ENCODE measurements around the gene CD300A. TPM values are rescaled to one million over a fixed set of nuclear protein-coding genes. Genes with fewer than 3 reads are reported as not detected.

The CD300A gene
- total and polyA plus RNA-seq, 12 donors = 1.6 to 26.6 (median 12.8) TPM

DNA sequence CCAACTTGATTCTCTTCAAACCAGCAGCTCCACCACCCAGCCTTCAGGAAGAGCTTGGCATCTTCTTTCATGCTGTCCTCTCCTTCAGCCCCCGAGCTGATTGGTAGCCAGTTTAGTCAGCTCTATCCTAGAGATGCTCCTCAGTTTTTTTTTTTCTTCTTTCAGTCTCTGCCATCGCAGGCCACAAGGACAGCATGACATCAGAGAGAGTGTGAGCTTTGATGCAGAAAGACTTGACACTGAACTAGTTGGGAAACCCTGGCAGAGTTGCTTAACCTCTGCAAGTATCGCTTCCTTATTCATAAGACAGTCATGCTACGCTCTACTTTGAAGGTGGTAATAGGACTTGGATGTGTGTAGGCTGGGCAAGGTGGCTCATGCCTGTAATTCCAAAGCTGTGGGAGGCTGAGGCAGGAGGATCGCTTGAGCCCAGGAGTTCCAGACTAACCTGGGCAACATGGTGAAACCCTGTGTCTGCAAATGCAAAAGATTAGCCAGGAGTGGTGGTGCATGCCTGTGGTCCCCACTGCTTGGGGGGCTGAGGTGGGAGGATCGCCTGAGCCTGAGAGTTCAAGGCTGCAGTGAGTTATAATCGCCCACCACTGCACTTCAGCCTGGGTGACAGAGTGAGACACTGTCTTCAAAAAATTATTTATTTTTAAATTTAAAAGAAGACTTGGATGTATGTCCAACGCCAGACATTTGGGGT is 62.2 kb downstream of the CD300A start:
- Histone ChIP-seq H3K27me3 (no peaks in the 10 kb centered on the region), H3K4me3 (no peak overlapping the region), H3K27ac (peak overlapping the region in 1 of 5 donors; percentile 60), H3K4me1 (replicated peaks in 1 of 2) (no peaks in the 10 kb centered on the region), H3K36me3 (replicated peaks in 1 of 2) (no peaks in the 10 kb centered on the region), H3K9me3 (replicated peaks in 1 of 3) (no peaks in the 10 kb centered on the region)
- 47 to 64% (median 59%) methylated on average over 7 to 8 of the region's 8 CpGs for WGBS, 4 donors
- intact Hi-C loops (cut with DNase I) = no loop called here
- peak in 5 of 7 donors; percentile 26 to 73 (median 68) for DNase-seq
- TF ChIP-seq, protein P1, sequence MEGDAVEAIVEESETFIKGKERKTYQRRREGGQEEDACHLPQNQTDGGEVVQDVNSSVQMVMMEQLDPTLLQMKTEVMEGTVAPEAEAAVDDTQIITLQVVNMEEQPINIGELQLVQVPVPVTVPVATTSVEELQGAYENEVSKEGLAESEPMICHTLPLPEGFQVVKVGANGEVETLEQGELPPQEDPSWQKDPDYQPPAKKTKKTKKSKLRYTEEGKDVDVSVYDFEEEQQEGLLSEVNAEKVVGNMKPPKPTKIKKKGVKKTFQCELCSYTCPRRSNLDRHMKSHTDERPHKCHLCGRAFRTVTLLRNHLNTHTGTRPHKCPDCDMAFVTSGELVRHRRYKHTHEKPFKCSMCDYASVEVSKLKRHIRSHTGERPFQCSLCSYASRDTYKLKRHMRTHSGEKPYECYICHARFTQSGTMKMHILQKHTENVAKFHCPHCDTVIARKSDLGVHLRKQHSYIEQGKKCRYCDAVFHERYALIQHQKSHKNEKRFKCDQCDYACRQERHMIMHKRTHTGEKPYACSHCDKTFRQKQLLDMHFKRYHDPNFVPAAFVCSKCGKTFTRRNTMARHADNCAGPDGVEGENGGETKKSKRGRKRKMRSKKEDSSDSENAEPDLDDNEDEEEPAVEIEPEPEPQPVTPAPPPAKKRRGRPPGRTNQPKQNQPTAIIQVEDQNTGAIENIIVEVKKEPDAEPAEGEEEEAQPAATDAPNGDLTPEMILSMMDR (IDR thresholded peaks at IDR 0.05) = no peak
- TF ChIP-seq POLR2A (IDR thresholded peaks at IDR 0.05) = no peak

DNA sequence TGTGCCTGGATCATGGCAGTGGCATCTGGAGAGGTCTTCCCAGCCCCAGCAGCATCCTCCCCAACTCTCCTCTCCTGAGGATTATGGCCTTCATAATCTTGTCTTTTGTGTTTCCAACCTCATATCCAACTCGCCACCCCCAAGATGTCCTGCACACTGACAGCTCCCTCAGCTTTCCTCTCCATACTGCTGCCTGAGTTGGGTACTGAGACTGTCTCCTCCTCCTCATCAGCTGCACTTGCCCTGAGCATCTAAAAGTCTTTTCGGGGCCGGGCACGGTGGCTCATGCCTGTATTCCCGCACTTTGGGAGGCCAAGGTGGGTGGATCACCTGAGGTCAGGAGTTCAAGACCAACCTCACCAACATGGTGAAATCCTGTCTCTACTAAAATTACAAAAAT is 62.8 kb downstream of the CD300A start:
- TF ChIP-seq, protein P1 (IDR thresholded peaks at IDR 0.05) = no peak
- TF ChIP-seq POLR2A (IDR thresholded peaks at IDR 0.05) = no peak
- Histone ChIP-seq H3K9me3 (replicated peaks in 1 of 3) (no peaks in the 10 kb centered on the region), H3K36me3 (replicated peaks in 1 of 2) (no peaks in the 10 kb centered on the region), H3K4me1 (replicated peaks in 1 of 2) (no peaks in the 10 kb centered on the region), H3K27me3 (no peaks in the 10 kb centered on the region), H3K4me3 (no peak overlapping the region), H3K27ac (no peak overlapping the region)
- peak in 2 of 7 donors; percentile 5 to 36 for DNase-seq
- WGBS, 4 donors = 76 to 79% (median 78%) methylated on average over 5 of the region's 5 CpGs
- intact Hi-C loops (cut with DNase I) = no loop called here

DNA sequence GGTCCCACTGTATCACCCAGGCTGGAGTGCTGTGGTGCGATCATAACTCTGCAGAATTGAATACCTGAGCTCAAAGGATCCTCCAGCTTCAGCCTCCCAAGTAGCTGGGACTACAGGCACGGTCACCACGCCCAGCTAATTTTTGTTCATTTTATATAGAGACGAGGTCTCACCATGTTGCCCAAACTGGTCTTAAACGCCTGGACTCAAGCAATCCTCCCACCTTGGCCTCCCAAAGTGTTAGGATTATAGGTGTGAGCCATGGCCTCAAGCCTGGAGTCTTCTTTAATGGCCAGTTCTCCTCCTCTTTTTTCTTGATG is 64.4 kb downstream of the CD300A start:
- DNase-seq = peak in 2 of 7 donors; percentile 2 to 10
- H3K27ac ChIP-seq = no peak overlapping the region
- TF ChIP-seq, protein P1 (IDR thresholded peaks at IDR 0.05) = no peak
- H3K27me3 ChIP-seq = no peaks in the 10 kb centered on the region
- intact Hi-C loops (cut with DNase I) = no loop called here
- no peak overlapping the region for H3K4me3 ChIP-seq
- H3K9me3 ChIP-seq (replicated peaks in 1 of 3) = no peaks in the 10 kb centered on the region
- no peaks in the 10 kb centered on the region for H3K4me1 ChIP-seq (replicated peaks in 1 of 2)
- WGBS, 4 donors = 59 to 73% (median 61%) methylated on average over 5 of the region's 5 CpGs
- H3K36me3 ChIP-seq (replicated peaks in 1 of 2) = no peaks in the 10 kb centered on the region

DNA sequence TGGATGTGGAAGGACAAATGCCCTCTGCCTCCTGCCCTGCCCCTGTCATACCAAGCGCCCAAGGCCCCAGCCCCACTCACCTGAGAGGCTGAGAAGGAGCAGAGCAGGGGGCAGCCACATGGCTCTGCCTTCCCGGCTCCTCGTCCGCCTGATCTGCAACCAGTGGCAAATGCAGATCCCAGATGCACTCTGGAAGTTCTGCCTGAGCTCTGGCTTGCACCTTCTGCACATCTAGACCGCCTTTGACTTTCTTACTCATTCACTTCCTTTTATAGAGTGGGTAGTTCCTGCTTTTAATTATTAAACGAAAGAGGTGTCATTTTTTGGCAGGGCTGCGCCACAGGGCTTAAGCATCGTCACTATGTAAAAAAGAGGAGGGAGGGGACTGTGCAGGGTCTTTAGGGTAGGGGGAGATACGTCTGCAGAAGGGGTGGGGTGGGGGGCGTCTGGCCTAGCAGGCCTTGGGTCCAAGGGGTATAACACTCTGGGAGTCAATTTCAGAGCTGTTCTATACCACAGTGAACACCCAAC is 64.9 kb downstream of the CD300A start, which contains the start of gene CD300LB:
TSS of gene CD300LB (minus strand) at position 245 of the 531 bp plus-strand sequence. CDS start at position 120, 125 bp downstream.
- peak within 1 kb of the TSS in 1 of 5 donors; percentile 78 for H3K27ac ChIP-seq
- no peaks in the 10 kb centered on the region for H3K9me3 ChIP-seq (replicated peaks in 1 of 3)
- H3K27me3 ChIP-seq = no peaks in the 10 kb centered on the region
- 45 to 61% (median 49%) methylated on average over 10 of the region's 10 CpGs for WGBS, 4 donors
- intact Hi-C loops (cut with DNase I) = no loop called here
- no peaks in the 10 kb centered on the region for H3K36me3 ChIP-seq (replicated peaks in 1 of 2)
- no peak for TF ChIP-seq POLR2A (IDR thresholded peaks at IDR 0.05)
- TF ChIP-seq, protein P1 (IDR thresholded peaks at IDR 0.05) = no peak
- peak in 3 of 7 donors; percentile 14 to 49 (median 22) for DNase-seq
- H3K4me3 ChIP-seq = no peak within 1 kb of the TSS
- H3K4me1 ChIP-seq (replicated peaks in 1 of 2) = no peaks in the 10 kb centered on the region

Data from adrenal gland (tissue), 12 donors.